Fibroblast of lung (primary cell): ENCODE results near the gene ENPP4. TPM values are rescaled to one million over a fixed set of nuclear protein-coding genes. Genes with fewer than 3 reads are reported as not detected.
"Not testable (repeated sequence)": the region's sequence is repeated elsewhere in the genome, so short reads cannot be mapped to it uniquely, and the experiment has no call there.

Source experiments
- DNase-seq, 2 donors: peaks; one replicate each; pipeline versions ENCODE4 v3.0.0 to v3.0.0-alpha.2; 2010; ENCODE audit warnings: low read depth in 2 of 2
- H2AFZ ChIP-seq: 2 replicates; pipeline ENCODE4 v1.5.1; 2012; ENCODE audit warnings: low read length, control low read depth, inconsistent platforms
- H3K27ac ChIP-seq: 2 replicates; pipeline ENCODE4 v1.5.1; 2011; ENCODE audit warnings: low read length, control low read depth; ENCODE audit not compliant: insufficient read depth
- H3K27me3 ChIP-seq: 2 replicates; pipeline ENCODE4 v1.5.1; 2011; ENCODE audit warnings: mild to moderate bottlenecking, low read length; ENCODE audit not compliant: control insufficient read depth, insufficient read depth
- H3K36me3 ChIP-seq: 2 replicates; pipeline ENCODE4 v1.5.1; 2011; ENCODE audit warnings: low read length; ENCODE audit not compliant: control insufficient read depth, insufficient read depth
- H3K4me1 ChIP-seq: 2 replicates; pipeline ENCODE4 v1.5.1; 2011; ENCODE audit warnings: low read length; ENCODE audit not compliant: control insufficient read depth, insufficient read depth; ENCODE audit errors: extremely low read depth
- H3K4me2 ChIP-seq: 2 replicates; pipeline ENCODE4 v1.5.1; 2011; ENCODE audit warnings: low read length, control low read depth; ENCODE audit not compliant: insufficient read depth; ENCODE audit errors: extremely low read depth
- H3K4me3 ChIP-seq, 4 experiments: fragments of 200-600 bp in 1 of 4; sonication (generic) in 1 of 4; replicated peaks in 1 of 4; 2 replicates each; pipeline ENCODE4 v1.5.1; 2011 to 2016; ENCODE audit warnings: low read length in 4 of 4, low read depth in 3 of 4, mild to moderate bottlenecking in 3 of 4, control low read depth in 2 of 4, inconsistent platforms in 1 of 4, mixed read lengths in 1 of 4; ENCODE audit not compliant: insufficient read depth in 1 of 4; ENCODE audit errors: control extremely low read depth in 1 of 4
- H3K79me2 ChIP-seq: 2 replicates; pipeline ENCODE4 v1.5.1; 2012; ENCODE audit warnings: mild to moderate bottlenecking, low read length, inconsistent platforms; ENCODE audit not compliant: control insufficient read depth, insufficient read depth
- H3K9ac ChIP-seq: 2 replicates; pipeline ENCODE4 v1.5.1; 2011; ENCODE audit warnings: mild to moderate bottlenecking, low read length, control low read depth; ENCODE audit not compliant: insufficient read depth
- H3K9me3 ChIP-seq: 2 replicates; pipeline ENCODE4 v1.5.1; 2012; ENCODE audit warnings: low read depth, low read length; ENCODE audit not compliant: control insufficient read depth, insufficient read depth
- H4K20me1 ChIP-seq: 2 replicates; pipeline ENCODE4 v1.5.1; 2011; ENCODE audit warnings: low read length; ENCODE audit not compliant: control insufficient read depth, insufficient read depth; ENCODE audit errors: extremely low read depth
- EZH2 ChIP-seq: IDR thresholded peaks from 2 replicates; pipeline ENCODE4 v1.5.1; 2012; ENCODE audit warnings: low read length, control low read depth, mild to moderate bottlenecking; ENCODE audit errors: missing control alignments
- polyA plus RNA-seq, 2 donors: library from polyadenylated mRNA; depleted of rRNA in 1 of 2; stranded (reverse) in 1 of 2; unstranded in 1 of 2; fragments of >200 nt; gene quantifications; 2 replicates each; pipeline ENCODE4 v1.2.1, GENCODE V29; 2011 to 2012; ENCODE audit warnings: missing spikeins in 1 of 2
- total RNA-seq: library from RNA; depleted of rRNA; stranded (reverse); fragments of >200 nt; gene quantifications from 2 replicates; pipeline ENCODE4 v1.2.1, GENCODE V29; 2014
- TF ChIP-seq, protein P1 (sequence below), 2 donors: IDR thresholded peaks in 1 of 2; conservative IDR thresholded peaks in 1 of 2; 1 replicate in 1 of 2; 2 replicates in 1 of 2; pipeline ENCODE4 v1.5.1; 2011 to 2012; ENCODE audit warnings: low read length in 2 of 2, control low read depth in 1 of 2, inconsistent platforms in 1 of 2, low read depth in 1 of 2, mild to moderate bottlenecking in 1 of 2

Gene ENPP4
- total and polyA plus RNA-seq, 2 donors (not counting 1 experiment from before 2014, with no cell fraction given): 2.7 to 4.0 TPM

GRCh38 chr6:46128476-46128875, 1.3 kb upstream of the ENPP4 start:
- H3K79me2 ChIP-seq: no peaks in the 10 kb centered on the region
- no peak for DNase-seq
- H3K9ac ChIP-seq: no peak overlapping the region
- no peaks in the 10 kb centered on the region for H4K20me1 ChIP-seq
- peaks cover 7% of the 10 kb centered on the region for H3K27me3 ChIP-seq
- no peak overlapping the region for H3K27ac ChIP-seq
- H2AFZ ChIP-seq: no peak overlapping the region
- no peaks in the 10 kb centered on the region for H3K9me3 ChIP-seq
- H3K4me3 ChIP-seq: no peak overlapping the region
- TF ChIP-seq, protein P1, sequence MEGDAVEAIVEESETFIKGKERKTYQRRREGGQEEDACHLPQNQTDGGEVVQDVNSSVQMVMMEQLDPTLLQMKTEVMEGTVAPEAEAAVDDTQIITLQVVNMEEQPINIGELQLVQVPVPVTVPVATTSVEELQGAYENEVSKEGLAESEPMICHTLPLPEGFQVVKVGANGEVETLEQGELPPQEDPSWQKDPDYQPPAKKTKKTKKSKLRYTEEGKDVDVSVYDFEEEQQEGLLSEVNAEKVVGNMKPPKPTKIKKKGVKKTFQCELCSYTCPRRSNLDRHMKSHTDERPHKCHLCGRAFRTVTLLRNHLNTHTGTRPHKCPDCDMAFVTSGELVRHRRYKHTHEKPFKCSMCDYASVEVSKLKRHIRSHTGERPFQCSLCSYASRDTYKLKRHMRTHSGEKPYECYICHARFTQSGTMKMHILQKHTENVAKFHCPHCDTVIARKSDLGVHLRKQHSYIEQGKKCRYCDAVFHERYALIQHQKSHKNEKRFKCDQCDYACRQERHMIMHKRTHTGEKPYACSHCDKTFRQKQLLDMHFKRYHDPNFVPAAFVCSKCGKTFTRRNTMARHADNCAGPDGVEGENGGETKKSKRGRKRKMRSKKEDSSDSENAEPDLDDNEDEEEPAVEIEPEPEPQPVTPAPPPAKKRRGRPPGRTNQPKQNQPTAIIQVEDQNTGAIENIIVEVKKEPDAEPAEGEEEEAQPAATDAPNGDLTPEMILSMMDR (conservative IDR thresholded peaks at IDR 0.05 in 1 of 2, IDR thresholded peaks at IDR 0.05 in 1 of 2; ENCODE audit: low read depth in 1 of 2, low read length in 2 of 2): no peak
- peaks cover 2% of the 10 kb centered on the region for H3K4me1 ChIP-seq
- H3K36me3 ChIP-seq: no peaks in the 10 kb centered on the region
- no peak overlapping the region for H3K4me2 ChIP-seq

GRCh38 chr6:46129291-46129628, 529 bp upstream of the ENPP4 start:
- Histone ChIP-seq H3K27me3 (peaks cover 7% of the 10 kb centered on the region), H3K27ac (no peak overlapping the region), H3K79me2 (no peaks in the 10 kb centered on the region), H3K4me1 (peaks cover 2% of the 10 kb centered on the region), H3K4me2 (peak overlapping the region; percentile 68), H3K4me3 (peak overlapping the region; percentile 32 to 63 (median 54)), H3K9ac (no peak overlapping the region), H4K20me1 (no peaks in the 10 kb centered on the region), H3K36me3 (no peaks in the 10 kb centered on the region), H2AFZ (peak overlapping the region; percentile 23), H3K9me3 (no peaks in the 10 kb centered on the region)
- no peak for TF ChIP-seq EZH2
- TF ChIP-seq, protein P1 (conservative IDR thresholded peaks at IDR 0.05 in 1 of 2, IDR thresholded peaks at IDR 0.05 in 1 of 2; ENCODE audit: low read depth in 1 of 2, low read length in 2 of 2): no peak
- no peak for DNase-seq

DNA sequence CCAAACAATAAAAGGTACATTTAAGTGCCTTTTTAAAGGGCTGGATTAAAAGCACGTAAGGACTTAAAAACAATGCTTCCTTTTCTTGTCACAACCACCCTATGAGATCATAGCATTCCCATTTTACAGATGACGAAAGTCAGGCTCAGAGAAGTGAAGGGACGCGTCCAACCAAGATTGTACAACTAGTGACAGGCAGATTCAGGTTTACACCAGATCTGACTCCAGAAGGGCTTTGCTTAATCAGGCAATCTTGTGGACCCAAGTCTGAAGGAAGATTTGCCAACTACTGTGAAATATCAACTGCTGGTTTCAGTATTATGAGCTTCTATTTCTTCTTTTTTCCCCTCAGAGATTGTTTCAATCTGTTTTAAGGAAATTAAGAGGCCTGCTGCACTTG, 877 bp downstream of the ENPP4 start:
- no peak overlapping the region for H2AFZ ChIP-seq

DNA sequence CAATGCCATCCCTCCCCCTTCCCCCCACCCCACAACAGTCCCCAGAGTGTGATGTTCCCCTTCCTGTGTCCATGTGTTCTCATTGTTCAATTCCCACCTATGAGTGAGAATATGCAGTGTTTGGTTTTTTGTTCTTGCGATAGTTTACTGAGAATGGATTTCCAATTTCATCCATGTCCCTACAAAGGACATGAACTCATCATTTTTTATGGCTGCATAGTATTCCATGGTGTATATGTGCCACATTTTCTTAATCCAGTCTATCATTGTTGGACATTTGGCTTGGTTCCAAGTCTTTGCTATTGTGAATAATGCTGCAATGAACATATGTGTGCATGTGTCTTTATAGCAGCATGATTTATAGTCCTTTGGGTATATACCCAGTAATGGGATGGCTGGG, 1.5 kb downstream of the ENPP4 start:
- H3K4me1 ChIP-seq, H2AFZ ChIP-seq, H3K27ac ChIP-seq, H3K36me3 ChIP-seq, H3K27me3 ChIP-seq, H3K4me2 ChIP-seq, H3K79me2 ChIP-seq, H4K20me1 ChIP-seq, DNase-seq, H3K9me3 ChIP-seq, H3K9ac ChIP-seq, H3K4me3 ChIP-seq: not testable (repeated sequence)

More for the DNA sequence above, 877 bp downstream of the ENPP4 start:
- TF ChIP-seq EZH2: no peak
- TF ChIP-seq, protein P1 (conservative IDR thresholded peaks at IDR 0.05 in 1 of 2, IDR thresholded peaks at IDR 0.05 in 1 of 2; ENCODE audit: low read depth in 1 of 2, low read length in 2 of 2): no peak
- Histone ChIP-seq H3K27me3 (peaks cover 7% of the 10 kb centered on the region), H3K36me3 (no peaks in the 10 kb centered on the region), H3K27ac (no peak overlapping the region), H4K20me1 (no peaks in the 10 kb centered on the region), H3K4me1 (peaks cover 2% of the 10 kb centered on the region), H3K79me2 (no peaks in the 10 kb centered on the region), H3K4me3 (no peak overlapping the region), H3K4me2 (no peak overlapping the region), H3K9me3 (no peaks in the 10 kb centered on the region), H3K9ac (no peak overlapping the region)
- DNase-seq: no peak
